Hepatocyte (in vitro differentiated cells): Measurements from ENCODE around the gene ATXN1.

Experiments
- EZH2phosphoT487 ChIP-seq: fragments of 200-600 bp; sonication (generic); IDR thresholded peaks from one replicate; pipeline ENCODE4 v1.6.1; 2018; ENCODE audit warnings: antibody characterized with exemption, mild to moderate bottlenecking, low read depth, moderate library complexity; ENCODE audit not compliant: unreplicated experiment, severe bottlenecking
- TF ChIP-seq, protein P1 (sequence below): fragments of 200-600 bp; sonication (generic); IDR thresholded peaks from 2 replicates; pipeline ENCODE4 v1.5.1; 2016; ENCODE audit warnings: antibody characterized with exemption, mild to moderate bottlenecking; ENCODE audit not compliant: poor library complexity

DNA sequence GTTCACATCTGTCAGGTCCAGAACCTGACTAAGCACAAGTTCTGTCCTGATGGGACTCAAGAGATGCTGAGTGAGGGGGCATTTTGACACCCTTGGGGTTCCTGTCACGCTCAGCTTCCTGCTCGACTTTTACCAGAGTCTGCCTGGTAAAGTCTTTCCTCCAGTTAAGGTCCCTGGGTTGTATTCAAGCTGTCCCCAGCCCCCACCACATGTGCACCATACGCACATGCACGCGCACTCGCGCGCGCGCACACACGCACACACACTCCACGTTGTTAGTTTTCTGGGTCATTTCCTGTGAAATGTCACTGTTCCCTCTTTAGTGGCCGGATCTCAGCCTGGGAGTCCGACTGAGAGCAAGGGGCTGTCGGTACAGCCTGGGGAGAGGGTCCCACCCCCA lies 356.8 kb downstream of the ATXN1 start:
- TF ChIP-seq, protein P1, sequence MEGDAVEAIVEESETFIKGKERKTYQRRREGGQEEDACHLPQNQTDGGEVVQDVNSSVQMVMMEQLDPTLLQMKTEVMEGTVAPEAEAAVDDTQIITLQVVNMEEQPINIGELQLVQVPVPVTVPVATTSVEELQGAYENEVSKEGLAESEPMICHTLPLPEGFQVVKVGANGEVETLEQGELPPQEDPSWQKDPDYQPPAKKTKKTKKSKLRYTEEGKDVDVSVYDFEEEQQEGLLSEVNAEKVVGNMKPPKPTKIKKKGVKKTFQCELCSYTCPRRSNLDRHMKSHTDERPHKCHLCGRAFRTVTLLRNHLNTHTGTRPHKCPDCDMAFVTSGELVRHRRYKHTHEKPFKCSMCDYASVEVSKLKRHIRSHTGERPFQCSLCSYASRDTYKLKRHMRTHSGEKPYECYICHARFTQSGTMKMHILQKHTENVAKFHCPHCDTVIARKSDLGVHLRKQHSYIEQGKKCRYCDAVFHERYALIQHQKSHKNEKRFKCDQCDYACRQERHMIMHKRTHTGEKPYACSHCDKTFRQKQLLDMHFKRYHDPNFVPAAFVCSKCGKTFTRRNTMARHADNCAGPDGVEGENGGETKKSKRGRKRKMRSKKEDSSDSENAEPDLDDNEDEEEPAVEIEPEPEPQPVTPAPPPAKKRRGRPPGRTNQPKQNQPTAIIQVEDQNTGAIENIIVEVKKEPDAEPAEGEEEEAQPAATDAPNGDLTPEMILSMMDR, result no peak
- TF ChIP-seq EZH2phosphoT487, result no peak
